NCI-H226 (cell line): ENCODE data around the gene FA2H.
"Not testable (repeated sequence)": the region's sequence is repeated elsewhere in the genome, so short reads cannot be mapped to it uniquely, and the experiment has no call there.

Experiments used
- DNase-seq: peaks from one replicate; pipeline ENCODE4 v3.0.0-alpha.2; 2015

The FA2H gene

GRCh38 chr16:74743045-74743667 lies 31.5 kb downstream of the FA2H start:
- DNase-seq = no peak

- DNase-seq = no peak
These were observed 32.6 kb downstream of the FA2H start for GRCh38 chr16:74742051-74742481.

DNA sequence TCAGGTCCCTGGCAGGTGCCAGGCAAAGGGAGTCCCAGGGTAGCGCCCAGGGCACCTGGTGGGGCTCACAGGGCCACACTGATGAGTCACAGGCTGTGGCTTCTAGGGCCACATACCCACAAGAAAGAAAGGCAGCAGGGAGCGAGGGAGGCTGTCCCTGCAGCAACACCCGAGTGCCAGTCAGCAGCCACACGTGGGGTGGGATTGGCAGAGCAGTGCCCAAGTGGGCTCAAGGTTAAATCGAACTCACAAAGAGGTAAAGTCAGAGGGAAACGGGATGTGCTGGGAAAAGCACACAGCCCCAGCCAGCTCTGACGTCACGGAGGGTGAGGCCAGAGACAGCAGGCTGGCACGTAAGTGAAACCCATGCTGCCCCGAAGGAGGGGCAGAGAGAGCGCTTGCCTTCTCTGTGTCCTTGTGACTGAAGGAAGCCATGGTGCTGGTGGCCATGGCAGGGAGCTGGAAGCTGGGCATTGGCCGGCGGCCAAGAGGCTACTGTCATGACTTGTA lies 33.8 kb downstream of the FA2H start:
- DNase-seq = no peak

GRCh38 chr16:74739275-74739674 lies 35.3 kb downstream of the FA2H start:
- no peak for DNase-seq

DNA sequence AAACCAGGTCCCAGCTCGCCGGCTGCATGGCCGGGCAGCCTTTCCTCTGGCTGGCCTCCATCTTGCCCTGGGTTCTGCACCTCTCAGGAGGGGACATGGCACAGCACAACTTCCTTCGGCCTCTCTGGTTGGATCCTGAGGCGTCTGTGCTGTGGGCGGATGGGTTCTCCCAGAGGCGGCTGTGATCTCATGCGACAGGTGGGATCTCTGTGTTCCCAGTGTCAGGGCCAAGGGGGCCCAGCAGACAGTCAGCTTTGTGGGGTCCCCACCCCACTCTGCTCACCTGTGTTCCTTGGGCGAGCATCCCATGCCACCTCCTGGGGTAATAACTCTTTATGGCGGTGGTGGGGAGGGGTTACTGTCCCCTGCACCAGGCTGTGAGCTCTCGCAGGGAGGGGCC lies 35.8 kb downstream of the FA2H start:
- no peak for DNase-seq

GRCh38 chr16:74738113-74738541 lies 36.5 kb downstream of the FA2H start:
- peak; percentile 32 for DNase-seq

DNA sequence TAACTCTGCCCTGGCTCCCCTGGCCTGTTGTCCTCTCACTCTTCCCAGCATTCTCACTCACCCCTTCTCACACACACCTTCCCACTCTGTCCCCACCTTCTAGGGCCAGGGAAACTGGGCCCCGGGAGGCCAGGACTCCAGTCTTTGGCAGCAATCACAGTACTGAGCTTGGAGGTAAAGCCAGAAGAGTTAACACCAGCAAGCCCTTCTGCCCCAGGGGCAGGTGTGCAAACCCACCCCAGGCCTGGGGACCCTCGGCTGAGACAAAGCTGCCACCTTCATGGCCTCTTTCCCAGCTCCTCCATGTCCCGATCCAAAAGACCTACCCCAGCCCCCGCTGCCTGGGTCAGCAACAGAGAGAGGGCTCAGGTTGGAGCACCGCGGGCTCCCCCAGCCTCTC lies 37.1 kb downstream of the FA2H start:
- DNase-seq = no peak

DNA sequence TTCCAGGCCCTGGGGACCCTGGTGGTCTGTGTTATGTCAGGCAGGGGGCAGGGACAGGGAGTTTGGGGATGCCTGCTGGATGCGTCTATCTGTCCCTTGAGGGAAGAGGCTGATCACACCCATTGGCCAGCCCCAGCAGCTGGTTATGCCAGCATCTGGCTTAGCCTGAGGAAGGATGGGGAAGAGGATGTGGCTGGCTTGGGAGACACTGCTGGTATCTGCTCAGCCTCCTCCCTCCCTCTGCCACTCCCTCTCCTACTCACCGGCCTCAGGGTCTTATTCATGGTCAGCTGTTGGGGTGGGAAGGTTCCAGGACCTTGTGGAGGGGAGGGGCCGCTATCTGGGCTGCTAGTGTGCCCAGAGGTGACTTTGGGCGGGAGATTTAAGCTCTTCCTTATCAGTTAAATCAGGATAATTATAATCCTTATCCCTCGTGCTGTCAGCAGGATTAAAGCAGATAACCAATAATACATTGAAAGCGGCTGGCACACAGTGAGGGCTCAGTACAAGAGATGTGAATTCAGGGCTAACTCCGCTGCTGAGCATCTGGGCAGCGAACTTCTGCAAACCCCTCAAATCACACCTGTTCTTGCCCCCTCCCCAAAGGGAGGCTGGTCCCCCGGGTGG lies 38.0 kb downstream of the FA2H start:
- peak; percentile 38 for DNase-seq

- no peak for DNase-seq
These were observed 39.1 kb downstream of the FA2H start for GRCh38 chr16:74735554-74735953.

- DNase-seq = no peak
These were observed 39.5 kb downstream of the FA2H start for GRCh38 chr16:74735162-74735452.

GRCh38 chr16:74734361-74735161 lies 40.1 kb downstream of the FA2H start:
- DNase-seq = no peak

- DNase-seq = no peak
These were observed 41.8 kb downstream of the FA2H start for GRCh38 chr16:74732707-74733350.

DNA sequence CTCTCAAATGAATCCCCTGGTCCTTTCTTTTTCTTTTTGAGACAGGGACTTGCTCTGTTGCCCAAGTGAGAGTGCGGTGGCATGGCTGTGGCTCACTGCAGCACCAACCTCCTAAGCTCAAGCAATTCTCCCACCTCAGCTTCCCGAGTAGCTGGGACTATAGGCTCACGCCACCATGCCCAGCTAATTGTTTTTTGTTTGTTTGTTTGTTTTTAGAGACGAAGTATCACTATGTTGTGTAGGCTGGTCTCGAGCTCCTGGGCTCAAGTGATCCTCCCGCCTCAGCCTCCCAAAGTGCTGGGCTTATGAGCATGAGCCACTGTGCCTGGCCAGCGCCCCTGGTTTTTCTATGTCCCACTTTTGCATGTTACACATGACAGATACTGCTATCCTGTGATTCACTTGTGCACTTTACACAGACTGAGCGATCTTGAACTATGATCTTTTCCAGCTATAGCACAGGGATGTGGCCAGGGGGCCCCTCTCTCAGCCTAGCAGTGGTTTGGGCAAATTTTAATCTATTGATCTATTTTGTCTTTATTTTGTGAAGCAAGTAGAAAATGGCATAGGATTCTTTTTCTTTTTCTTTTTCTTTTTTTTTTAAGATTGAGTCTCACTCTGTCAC lies 42.7 kb downstream of the FA2H start:
- no peak for DNase-seq

GRCh38 chr16:74729783-74730683 lies 44.6 kb downstream of the FA2H start:
- DNase-seq = peak; percentile 71

DNA sequence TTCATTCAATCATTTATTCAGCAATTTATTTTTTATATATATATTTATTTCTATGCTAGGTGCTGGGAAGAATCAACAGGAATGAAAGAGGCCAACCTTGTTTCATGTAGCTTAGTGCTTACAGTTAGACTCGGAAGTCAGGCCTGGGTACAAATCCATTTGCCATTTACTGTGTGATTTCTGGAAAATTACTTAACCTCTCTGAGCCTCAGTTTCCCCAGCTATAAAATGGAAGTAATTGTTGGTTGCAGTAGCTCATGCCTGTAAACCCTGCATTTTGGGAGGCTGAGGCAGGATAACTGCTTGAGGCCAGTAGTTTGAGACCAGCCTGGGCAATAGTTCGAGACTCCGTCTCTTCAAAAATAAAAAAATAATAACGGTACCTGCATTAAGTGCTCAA lies 46.7 kb downstream of the FA2H start:
- no peak for DNase-seq

DNA sequence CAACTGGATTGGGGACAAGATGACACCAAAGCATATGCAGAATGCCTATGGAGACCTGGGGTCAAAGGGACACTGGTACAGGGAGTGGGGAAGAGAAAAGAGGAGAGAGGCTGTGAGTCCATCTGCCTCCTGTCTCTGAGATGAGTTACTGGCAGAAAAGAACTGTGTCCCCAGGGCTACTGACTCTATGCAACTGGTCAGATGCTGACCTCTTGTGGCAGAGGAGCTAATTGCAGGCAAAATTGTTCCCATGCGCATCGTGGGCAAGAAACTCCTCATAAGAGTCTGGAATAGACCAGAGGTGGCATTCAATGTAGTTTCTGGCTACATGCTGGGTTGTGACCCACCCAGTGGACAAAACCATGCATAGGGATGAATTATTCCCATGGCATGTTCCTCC lies 47.9 kb downstream of the FA2H start:
- DNase-seq = no peak

GRCh38 chr16:74725651-74726455 lies 48.8 kb downstream of the FA2H start:
- DNase-seq = no peak

GRCh38 chr16:74724820-74725549 lies 49.6 kb downstream of the FA2H start:
- peak; percentile 97 for DNase-seq

- no peak for DNase-seq
These were observed 51.4 kb downstream of the FA2H start for GRCh38 chr16:74723256-74723655.

GRCh38 chr16:74722156-74722555 lies 52.5 kb downstream of the FA2H start:
- DNase-seq = not testable (repeated sequence)
